Astrocyte of the spinal cord (primary cell): ENCODE measurements around the gene BBS5.

Experiments
- DNase-seq: peaks from one replicate; pipeline ENCODE4 v3.0.0; 2011; ENCODE audit warnings: low read depth, low spot score
- H3K4me3 ChIP-seq: 2 replicates; pipeline ENCODE4 v1.5.1; 2011; ENCODE audit warnings: low read depth, mild to moderate bottlenecking, low read length, moderate library complexity
- CTCF ChIP-seq: IDR thresholded peaks from 2 replicates; pipeline ENCODE4 v1.5.1; 2012; ENCODE audit warnings: low read depth, mild to moderate bottlenecking, low read length, inconsistent platforms
- in situ Hi-C: cut with HindIII; loops from 2 replicates; pipeline ENCODE4 v1.10.0; 2017; ENCODE audit warnings: low sequenced_read_pairs

The BBS5 gene

DNA sequence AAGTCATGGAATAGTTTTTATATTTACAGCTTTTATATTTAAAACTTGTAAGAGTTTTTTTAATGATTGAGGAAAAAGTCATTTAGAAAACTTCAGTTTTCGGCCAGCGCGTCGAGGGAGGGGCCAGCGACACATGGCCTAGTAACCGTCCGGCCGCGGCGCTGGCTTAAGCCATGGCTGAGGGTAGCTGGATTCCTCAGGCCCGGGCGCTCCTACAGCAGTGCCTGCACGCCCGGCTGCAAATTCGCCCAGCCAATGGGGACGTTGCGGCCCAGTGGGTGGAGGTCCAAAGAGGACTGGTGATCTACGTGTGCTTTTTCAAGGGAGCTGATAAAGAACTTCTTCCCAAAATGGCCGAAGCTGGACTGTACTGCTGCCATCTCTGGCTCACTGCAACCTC lies 25.4 kb downstream of the BBS5 start:
- DNase-seq = no peak
- in situ Hi-C loops = no loop called here
- no peak for TF ChIP-seq CTCF
- H3K4me3 ChIP-seq = no peak overlapping the region

DNA sequence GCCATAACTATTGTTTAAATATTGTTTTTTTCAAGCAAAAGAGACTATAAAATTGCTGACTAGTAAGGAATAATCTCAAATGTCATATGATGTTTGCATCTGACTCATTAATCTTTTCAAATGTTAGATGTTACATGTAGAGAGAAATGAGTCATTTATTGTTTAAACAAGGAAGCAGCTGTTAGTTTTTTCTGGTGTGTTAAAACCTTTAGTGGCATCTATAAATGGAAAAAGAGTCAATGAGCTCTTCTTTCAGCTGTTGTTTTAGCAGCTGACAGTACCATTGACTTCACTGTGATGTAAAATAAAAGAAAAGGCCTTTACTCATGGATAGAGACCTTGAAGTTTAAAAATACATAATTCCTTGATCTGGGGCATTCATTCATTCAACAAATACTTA lies 28.4 kb downstream of the BBS5 start:
- no peak overlapping the region for H3K4me3 ChIP-seq
- in situ Hi-C loops = no loop called here
- peak; percentile 71 for DNase-seq
- no peak for TF ChIP-seq CTCF

GRCh38 chr2:169509298-169509885 lies 30.1 kb downstream of the BBS5 start, which contains the start of gene KLHL41:
TSS of gene KLHL41 (plus strand) at chr2:169509702. CDS start at chr2:169509779, 77 bp downstream.
- TF ChIP-seq CTCF = no peak
- in situ Hi-C loops = no loop called here
- no peak within 1 kb of the TSS for H3K4me3 ChIP-seq
- peak; percentile 67 for DNase-seq

DNA sequence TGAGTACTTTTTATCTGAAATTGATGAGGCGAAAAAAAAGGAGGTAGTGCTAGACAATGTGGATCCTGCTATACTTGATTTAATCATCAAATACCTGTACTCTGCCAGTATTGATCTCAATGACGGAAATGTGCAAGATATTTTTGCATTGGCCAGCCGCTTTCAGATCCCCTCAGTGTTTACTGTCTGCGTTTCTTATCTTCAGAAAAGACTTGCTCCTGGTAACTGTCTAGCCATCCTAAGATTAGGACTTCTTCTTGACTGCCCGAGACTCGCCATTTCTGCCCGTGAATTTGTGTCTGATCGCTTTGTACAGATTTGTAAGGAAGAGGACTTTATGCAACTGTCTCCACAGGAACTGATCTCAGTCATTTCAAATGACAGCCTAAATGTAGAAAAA lies 30.7 kb downstream of the BBS5 start:
- H3K4me3 ChIP-seq = no peak overlapping the region
- no peak for DNase-seq
- in situ Hi-C loops = no loop called here
- TF ChIP-seq CTCF = no peak

DNA sequence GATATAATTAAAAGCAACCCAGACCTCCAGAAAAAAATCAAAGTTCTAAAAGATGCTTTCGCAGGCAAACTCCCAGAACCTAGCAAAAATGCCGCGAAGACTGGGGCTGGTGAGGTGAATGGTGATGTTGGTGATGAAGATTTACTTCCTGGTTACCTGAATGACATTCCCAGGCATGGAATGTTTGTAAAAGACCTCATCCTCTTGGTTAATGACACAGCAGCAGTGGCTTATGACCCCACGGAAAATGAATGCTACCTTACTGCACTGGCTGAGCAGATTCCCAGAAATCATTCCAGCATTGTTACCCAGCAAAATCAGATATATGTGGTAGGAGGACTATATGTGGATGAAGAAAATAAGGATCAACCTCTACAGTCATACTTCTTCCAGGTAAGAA lies 31.2 kb downstream of the BBS5 start:
- no peak for DNase-seq
- no peak for TF ChIP-seq CTCF
- in situ Hi-C loops = no loop called here
- no peak overlapping the region for H3K4me3 ChIP-seq

DNA sequence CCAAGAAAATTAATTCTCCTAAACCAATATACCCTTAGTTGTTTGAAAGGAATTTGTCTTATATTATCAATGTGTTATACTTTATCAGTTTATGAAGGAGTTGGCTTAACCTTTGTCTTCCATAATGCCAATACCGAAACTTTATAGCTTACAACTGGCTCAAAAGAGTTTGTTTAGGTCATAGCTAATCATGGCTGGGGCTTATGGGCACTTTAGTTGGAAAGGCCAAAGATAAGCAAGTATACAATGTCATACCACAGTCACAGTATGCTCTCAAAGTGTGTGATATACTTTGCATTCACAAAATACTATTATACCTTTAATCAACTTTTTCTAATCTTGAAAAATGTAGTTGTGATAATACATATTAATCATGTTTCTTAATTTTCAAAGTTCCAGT lies 32.5 kb downstream of the BBS5 start:
- TF ChIP-seq CTCF = no peak
- no peak for DNase-seq
- in situ Hi-C loops = no loop called here
- H3K4me3 ChIP-seq = no peak overlapping the region

DNA sequence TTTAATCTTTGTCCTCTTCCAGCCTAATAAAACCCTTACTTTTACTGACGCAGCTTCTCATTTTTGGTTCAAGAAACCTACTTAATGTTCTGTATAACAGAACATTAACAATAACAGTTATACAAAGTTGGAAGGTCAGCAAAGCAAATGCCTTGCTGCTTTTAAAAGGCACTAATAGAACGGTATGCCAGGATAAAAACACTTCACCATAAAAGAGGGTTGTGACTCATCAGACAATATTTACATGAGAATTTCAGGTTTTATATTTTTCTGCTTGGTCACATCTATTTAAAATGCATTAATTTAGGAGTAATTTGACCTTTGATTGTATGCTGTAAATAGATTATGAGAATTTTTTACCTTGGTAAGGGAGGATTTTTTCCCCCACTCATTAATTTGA lies 33.2 kb downstream of the BBS5 start:
- in situ Hi-C loops = no loop called here
- peak; percentile 12 for DNase-seq
- no peak overlapping the region for H3K4me3 ChIP-seq
- no peak for TF ChIP-seq CTCF
